ENCODE results near the gene NCOR1. TPM values are rescaled to one million over a fixed set of nuclear protein-coding genes. Genes with fewer than 3 reads are reported as not detected.
"Not testable (repeated sequence)": the region's sequence is repeated elsewhere in the genome, so short reads cannot be mapped to it uniquely, and the experiment has no call there.

Gene NCOR1
- polyA plus RNA-seq, 2 of the 4 experiments (the other 2 are of a cell fraction): 65.5 to 190 TPM

DNA sequence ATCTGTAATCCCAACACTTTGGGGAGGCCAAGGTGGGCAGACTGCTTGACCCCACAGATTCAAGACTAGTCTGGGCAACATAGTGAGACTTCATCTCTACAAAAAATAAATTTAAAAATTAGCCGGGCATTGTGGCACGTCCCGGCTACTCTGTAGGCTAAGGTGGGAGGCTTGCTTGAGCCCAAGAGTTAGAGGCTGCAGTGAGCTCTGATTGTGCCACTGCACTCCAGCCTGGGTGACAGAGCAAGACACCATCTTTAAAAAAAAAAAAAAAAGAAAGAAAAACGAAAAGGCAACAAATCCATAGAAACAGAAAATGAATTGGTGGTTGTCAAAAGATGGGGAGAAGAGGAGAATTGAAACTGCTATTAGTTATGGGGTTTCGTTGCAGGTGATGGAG is 27.7 kb downstream of the NCOR1 start:
- ChIA-PET CTCF (no interaction called here), POLR2A (interaction anchor here (2.4 kb wide), 1 partner anchor 28 kb away, joined by 7 read pairs; the partner anchor contains the start of gene NCOR1)
- FAIRE-seq: no peak
- Histone ChIP-seq H3K9me3 (no peaks in the 10 kb centered on the region), H3K4me2 (no peak overlapping the region), H3K4me1 (peaks cover 57% of the 10 kb centered on the region), H3K27ac (no peak overlapping the region), H3K4me3 (no peak overlapping the region)
- TF ChIP-seq, protein P1, sequence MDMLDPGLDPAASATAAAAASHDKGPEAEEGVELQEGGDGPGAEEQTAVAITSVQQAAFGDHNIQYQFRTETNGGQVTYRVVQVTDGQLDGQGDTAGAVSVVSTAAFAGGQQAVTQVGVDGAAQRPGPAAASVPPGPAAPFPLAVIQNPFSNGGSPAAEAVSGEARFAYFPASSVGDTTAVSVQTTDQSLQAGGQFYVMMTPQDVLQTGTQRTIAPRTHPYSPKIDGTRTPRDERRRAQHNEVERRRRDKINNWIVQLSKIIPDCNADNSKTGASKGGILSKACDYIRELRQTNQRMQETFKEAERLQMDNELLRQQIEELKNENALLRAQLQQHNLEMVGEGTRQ (IDR thresholded peaks at IDR 0.05): no peak
- no peak for TF ChIP-seq RNF2 (IDR thresholded peaks at IDR 0.05; ENCODE audit: borderline replicate concordance, low read depth)
- TF ChIP-seq ZSCAN20 (CRISPR knock-in tag; IDR thresholded peaks at IDR 0.05): no peak
- TF ChIP-seq, protein P2, sequence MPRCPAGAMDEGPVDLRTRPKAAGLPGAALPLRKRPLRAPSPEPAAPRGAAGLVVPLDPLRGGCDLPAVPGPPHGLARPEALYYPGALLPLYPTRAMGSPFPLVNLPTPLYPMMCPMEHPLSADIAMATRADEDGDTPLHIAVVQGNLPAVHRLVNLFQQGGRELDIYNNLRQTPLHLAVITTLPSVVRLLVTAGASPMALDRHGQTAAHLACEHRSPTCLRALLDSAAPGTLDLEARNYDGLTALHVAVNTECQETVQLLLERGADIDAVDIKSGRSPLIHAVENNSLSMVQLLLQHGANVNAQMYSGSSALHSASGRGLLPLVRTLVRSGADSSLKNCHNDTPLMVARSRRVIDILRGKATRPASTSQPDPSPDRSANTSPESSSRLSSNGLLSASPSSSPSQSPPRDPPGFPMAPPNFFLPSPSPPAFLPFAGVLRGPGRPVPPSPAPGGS (IDR thresholded peaks at IDR 0.05): no peak
- peak in 1 of 2 experiments; percentile 57; a peak in 1 of 4 replicates for TF ChIP-seq CEBPB (IDR thresholded peaks at IDR 0.05)
- no peak for TF ChIP-seq CHD4 (IDR thresholded peaks at IDR 0.05; ENCODE audit: borderline replicate concordance)
- TF ChIP-seq PHF8 (IDR thresholded peaks at IDR 0.05; ENCODE audit: borderline replicate concordance, low read depth): no peak
- no peak for ATAC-seq
- no peak for DNase-seq (ENCODE audit: low read depth in 1 of 2, low spot score in 1 of 2)
- WGBS (ENCODE audit: missing lambda C conversion rate): 83% methylated on average over 5 of the region's 5 CpGs

DNA sequence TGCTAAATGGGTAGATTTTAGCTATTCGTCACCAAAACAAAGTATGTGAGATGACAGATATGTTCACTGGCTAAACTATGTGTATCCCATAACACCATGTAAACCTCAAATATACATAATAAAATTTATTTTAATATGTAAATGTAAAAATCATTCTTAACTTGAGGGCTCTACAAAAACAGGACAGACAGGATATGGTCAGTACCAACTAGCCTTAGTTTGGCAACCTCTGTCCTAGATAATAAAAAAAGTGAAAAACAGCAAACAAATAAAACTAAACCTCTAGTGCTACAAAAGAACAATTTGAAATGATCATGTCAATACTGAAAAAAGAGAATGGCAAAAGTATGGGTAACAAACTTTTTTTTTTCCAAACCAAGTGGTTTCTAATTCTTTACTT is 33.8 kb downstream of the NCOR1 start:
- DNase-seq (ENCODE audit: low read depth in 1 of 2, low spot score in 1 of 2) (no peak), ATAC-seq (no peak), FAIRE-seq (no peak)
- no peak for TF ChIP-seq MYC (IDR thresholded peaks at IDR 0.05; ENCODE audit: borderline replicate concordance, low read length)
- TF ChIP-seq NPAS2 (CRISPR knock-in tag; IDR thresholded peaks at IDR 0.05; ENCODE audit: borderline replicate concordance): no peak
- no peak for TF ChIP-seq GATA3 (IDR thresholded peaks at IDR 0.05; ENCODE audit: borderline replicate concordance)
- TF ChIP-seq RFX5 (IDR thresholded peaks at IDR 0.05): no peak
- no peak for TF ChIP-seq ZFP36 (IDR thresholded peaks at IDR 0.05; ENCODE audit: borderline replicate concordance, partially characterized antibody)
- TF ChIP-seq POLR2A (IDR thresholded peaks at IDR 0.05; ENCODE audit: low read length): no peak
- no peak for TF ChIP-seq EP300 (IDR thresholded peaks at IDR 0.05)
- TF ChIP-seq JUNB (IDR thresholded peaks at IDR 0.05): no peak
- TF ChIP-seq TFCP2L1 (CRISPR knock-in tag; IDR thresholded peaks at IDR 0.05): no peak
- no peak for TF ChIP-seq PHF8 (IDR thresholded peaks at IDR 0.05; ENCODE audit: borderline replicate concordance, low read depth)
- no peak for TF ChIP-seq BHLHE40 (IDR thresholded peaks at IDR 0.05; ENCODE audit: low read depth, low read length)
- H3K4me1 ChIP-seq: peaks cover 13% of the 10 kb centered on the region
- H3K4me2 ChIP-seq: no peak overlapping the region
- 91% methylated on average over 1 of the region's 1 CpG for WGBS (ENCODE audit: missing lambda C conversion rate)
- POLR2A ChIA-PET: no interaction called here
- CTCF ChIA-PET: interaction anchor here (0.8 kb wide), 1 partner anchor 11 kb away, joined by 3 read pairs; no protein-coding TSS in a partner anchor
- no peak overlapping the region for H3K4me3 ChIP-seq
- H3K27ac ChIP-seq: no peak overlapping the region
- no peaks in the 10 kb centered on the region for H3K9me3 ChIP-seq

DNA sequence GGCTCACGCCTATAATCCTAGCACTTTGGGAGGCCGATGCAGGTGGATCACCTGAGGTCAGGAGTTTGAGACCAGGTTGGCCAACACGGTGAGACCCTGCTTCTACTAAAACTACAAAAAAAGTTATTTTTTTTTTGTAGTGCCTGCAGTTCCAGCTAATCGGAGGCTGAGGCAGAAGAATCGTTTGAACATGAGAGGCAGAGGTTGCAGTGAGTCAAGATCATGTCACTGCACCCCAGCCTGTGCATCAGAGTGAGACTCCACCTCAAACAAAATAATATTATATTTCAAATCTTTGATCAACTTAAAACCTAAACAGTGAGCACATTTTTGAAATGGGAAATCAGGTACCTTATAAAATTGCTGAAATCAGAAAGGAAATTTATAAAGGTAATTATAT is 36.5 kb downstream of the NCOR1 start:
- Histone ChIP-seq H3K27ac (no peak overlapping the region), H3K9me3 (no peaks in the 10 kb centered on the region), H3K4me1 (peaks cover 3% of the 10 kb centered on the region; the same call in 1 of the 3 replicates), H3K4me3 (no peak overlapping the region), H3K4me2 (no peak overlapping the region)
- ATAC-seq (no peak), DNase-seq (ENCODE audit: low read depth in 1 of 2, low spot score in 1 of 2) (no peak), FAIRE-seq (no peak)
- POLR2A ChIA-PET: no interaction called here
- CTCF ChIA-PET: interaction anchor here (0.6 to 1.2 kb wide), 2 partner anchors 19 to 29 kb away, joined by 3 read pairs; no protein-coding TSS in a partner anchor
- TF ChIP-seq, protein P3, sequence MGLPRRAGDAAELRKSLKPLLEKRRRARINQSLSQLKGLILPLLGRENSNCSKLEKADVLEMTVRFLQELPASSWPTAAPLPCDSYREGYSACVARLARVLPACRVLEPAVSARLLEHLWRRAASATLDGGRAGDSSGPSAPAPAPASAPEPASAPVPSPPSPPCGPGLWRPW (IDR thresholded peaks at IDR 0.05): no peak
- 79% methylated on average over 5 of the region's 5 CpGs for WGBS (ENCODE audit: missing lambda C conversion rate)

DNA sequence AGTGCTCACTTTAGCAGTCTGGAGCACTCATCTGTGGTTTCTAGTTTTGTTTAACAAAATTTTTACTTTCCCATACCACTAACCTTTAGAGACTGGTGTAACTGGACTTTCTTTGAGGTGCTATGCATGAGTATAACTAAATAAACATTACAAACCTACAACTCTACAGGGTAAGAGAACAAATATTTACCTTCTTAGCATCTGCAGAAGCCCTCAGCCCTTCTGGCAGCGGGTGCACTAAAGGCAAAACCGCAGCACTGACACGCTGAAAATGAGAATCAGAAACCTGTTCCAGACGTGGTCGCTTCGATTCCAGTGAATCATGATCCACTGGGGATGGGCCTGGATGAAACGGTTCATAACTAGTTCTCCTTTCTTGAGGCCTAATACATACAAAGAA is 43.7 kb downstream of the NCOR1 start:
- DNase-seq (ENCODE audit: low read depth in 1 of 2, low spot score in 1 of 2): peak; percentile 50 to 57
- H3K4me1 ChIP-seq: peaks cover 31% of the 10 kb centered on the region
- H3K27ac ChIP-seq: peak overlapping the region; percentile 2 to 47; a peak in 3 of 6 replicates
- H3K9me3 ChIP-seq: no peaks in the 10 kb centered on the region
- 4% methylated on average over 7 of the region's 7 CpGs for WGBS (ENCODE audit: missing lambda C conversion rate)
- CTCF ChIA-PET: interaction anchor here (1.5 kb wide), 1 partner anchor 44 kb away, joined by 3 read pairs; the partner anchor contains the start of gene NCOR1
- POLR2A ChIA-PET: no interaction called here
- no peak for FAIRE-seq
- H3K4me2 ChIP-seq: peak overlapping the region; percentile 65
- TF ChIP-seq POLR2A (IDR thresholded peaks at IDR 0.05; ENCODE audit: low read length) (no peak), RFX5 (IDR thresholded peaks at IDR 0.05) (no peak), JUNB (IDR thresholded peaks at IDR 0.05) (no peak), HEYL (CRISPR knock-in tag; IDR thresholded peaks at IDR 0.05) (no peak), GATA3 (IDR thresholded peaks at IDR 0.05; ENCODE audit: borderline replicate concordance) (0 out of 2 replicates have a peak, but pooled peaks have one; percentile 26), NPAS2 (CRISPR knock-in tag; IDR thresholded peaks at IDR 0.05; ENCODE audit: borderline replicate concordance) (no peak), NR3C1 (IDR thresholded peaks at IDR 0.05) (no peak), CBX8 (IDR thresholded peaks at IDR 0.05) (no peak), KDM1A (IDR thresholded peaks at IDR 0.05; ENCODE audit: low read depth) (no peak)
- TF ChIP-seq, protein P4, sequence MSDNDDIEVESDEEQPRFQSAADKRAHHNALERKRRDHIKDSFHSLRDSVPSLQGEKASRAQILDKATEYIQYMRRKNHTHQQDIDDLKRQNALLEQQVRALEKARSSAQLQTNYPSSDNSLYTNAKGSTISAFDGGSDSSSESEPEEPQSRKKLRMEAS (IDR thresholded peaks at IDR 0.05): peak; percentile 21; the same call in 1 of the 2 replicates
- ATAC-seq: peak; percentile 77 to 92
- H3K4me3 ChIP-seq: no peak overlapping the region

DNA sequence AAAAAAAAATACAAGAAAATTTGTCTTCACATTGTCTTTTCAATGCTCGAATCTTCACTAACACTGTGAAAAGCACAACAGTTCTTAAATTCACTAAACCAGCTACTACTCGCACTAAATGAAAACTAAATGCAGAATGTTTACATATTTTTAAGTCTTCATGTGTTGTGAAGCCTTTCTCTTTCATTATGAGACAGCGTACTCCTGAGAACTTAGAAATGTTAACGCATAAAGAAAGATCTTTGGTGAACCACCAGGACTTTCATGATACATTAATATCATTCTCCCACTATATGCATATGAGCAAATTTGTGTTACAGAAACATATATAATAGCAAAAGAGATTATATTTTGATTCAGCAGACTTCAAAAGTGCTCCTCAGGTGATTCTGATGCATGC is 48.6 kb downstream of the NCOR1 start:
- peaks cover 18% of the 10 kb centered on the region for H3K4me1 ChIP-seq
- CTCF ChIA-PET: interaction anchor here (0.6 to 0.7 kb wide), 3 partner anchors 26 to 146 kb away, joined by 3 read pairs; no protein-coding TSS in a partner anchor
- DNase-seq (ENCODE audit: low read depth in 1 of 2, low spot score in 1 of 2); ATAC-seq; H3K4me3 ChIP-seq; FAIRE-seq; POLR2A ChIA-PET; H3K27ac ChIP-seq; H3K4me2 ChIP-seq; H3K9me3 ChIP-seq: not testable (repeated sequence)
- 90% methylated on average over 4 of the region's 4 CpGs for WGBS (ENCODE audit: missing lambda C conversion rate)
